Measurements from ENCODE around the gene ABCB11. TPM values are rescaled to one million over a fixed set of nuclear protein-coding genes. Genes with fewer than 3 reads are reported as not detected.

The ABCB11 gene
- total and polyA plus RNA-seq, 2 donors from 2014 or later, result 0.03 TPM; not detected in 1

GRCh38 chr2:169009865-169010579 is 21.1 kb downstream of the ABCB11 start:
- H3K36me3 ChIP-seq (ENCODE audit: control insufficient read depth in 2 of 3, insufficient read depth in 3 of 3, low read length in 3 of 3), result no peaks in the 10 kb centered on the region
- no peaks in the 10 kb centered on the region for H3K27me3 ChIP-seq (ENCODE audit: control insufficient read depth, insufficient read depth, low read length)
- no peak overlapping the region for H3K9ac ChIP-seq (ENCODE audit: low read length in 3 of 3)
- H3K9me3 ChIP-seq (ENCODE audit: control insufficient read depth in 2 of 3, insufficient read depth in 1 of 3, low read length in 3 of 3), result no peaks in the 10 kb centered on the region
- TF ChIP-seq CTCF (IDR thresholded peaks at IDR 0.05; ENCODE audit: borderline replicate concordance, extremely low read depth, insufficient read depth), result no peak
- intact Hi-C loops (cut with DNase I), result no loop called here
- H3K4me1 ChIP-seq (ENCODE audit: control insufficient read depth in 2 of 3, insufficient read depth in 2 of 3, low read depth in 1 of 3, low read length in 3 of 3), result no peaks in the 10 kb centered on the region
- FAIRE-seq (no peak), DNase-seq (no peak)
- no peak overlapping the region for H3K4me3 ChIP-seq (ENCODE audit: low read length in 3 of 3)
- no peak overlapping the region for H3K27ac ChIP-seq (ENCODE audit: low read depth in 2 of 2, low read length in 2 of 2)

- no peak overlapping the region for H3K4me3 ChIP-seq (ENCODE audit: low read length in 3 of 3)
- TF ChIP-seq CTCF (IDR thresholded peaks at IDR 0.05; ENCODE audit: borderline replicate concordance, extremely low read depth, insufficient read depth), result no peak
- FAIRE-seq (no peak), DNase-seq (no peak)
- no peaks in the 10 kb centered on the region for H3K4me1 ChIP-seq (ENCODE audit: control insufficient read depth in 2 of 3, insufficient read depth in 2 of 3, low read depth in 1 of 3, low read length in 3 of 3)
- no peaks in the 10 kb centered on the region for H3K36me3 ChIP-seq (ENCODE audit: control insufficient read depth in 2 of 3, insufficient read depth in 3 of 3, low read length in 3 of 3)
- no peaks in the 10 kb centered on the region for H3K27me3 ChIP-seq (ENCODE audit: control insufficient read depth, insufficient read depth, low read length)
- intact Hi-C loops (cut with DNase I), result no loop called here
- no peak overlapping the region for H3K9ac ChIP-seq (ENCODE audit: low read length in 3 of 3)
- H3K9me3 ChIP-seq (ENCODE audit: control insufficient read depth in 2 of 3, insufficient read depth in 1 of 3, low read length in 3 of 3), result peaks cover 0 to 2% (median 0%) of the 10 kb centered on the region in 3 donors
- no peak overlapping the region for H3K27ac ChIP-seq (ENCODE audit: low read depth in 2 of 2, low read length in 2 of 2)
Observed at GRCh38 chr2:169007941-169008340, 23.2 kb downstream of the ABCB11 start.

- DNase-seq, result no peak
- peaks cover 0 to 2% (median 0%) of the 10 kb centered on the region in 3 donors for H3K9me3 ChIP-seq (ENCODE audit: control insufficient read depth in 2 of 3, insufficient read depth in 1 of 3, low read length in 3 of 3)
- H3K9ac ChIP-seq (ENCODE audit: low read length in 3 of 3), result no peak overlapping the region
- H3K36me3 ChIP-seq (ENCODE audit: control insufficient read depth in 2 of 3, insufficient read depth in 3 of 3, low read length in 3 of 3), result no peaks in the 10 kb centered on the region
- intact Hi-C loops (cut with DNase I), result no loop called here
- H3K27me3 ChIP-seq (ENCODE audit: control insufficient read depth, insufficient read depth, low read length), result no peaks in the 10 kb centered on the region
- no peak overlapping the region for H3K27ac ChIP-seq (ENCODE audit: low read depth in 2 of 2, low read length in 2 of 2)
- H3K4me1 ChIP-seq (ENCODE audit: control insufficient read depth in 2 of 3, insufficient read depth in 2 of 3, low read depth in 1 of 3, low read length in 3 of 3), result no peaks in the 10 kb centered on the region
- TF ChIP-seq CTCF (IDR thresholded peaks at IDR 0.05; ENCODE audit: borderline replicate concordance, extremely low read depth, insufficient read depth), result no peak
- H3K4me3 ChIP-seq (ENCODE audit: low read length in 3 of 3), result no peak overlapping the region
- no peak for FAIRE-seq
Observed at GRCh38 chr2:169007356-169007755, 23.8 kb downstream of the ABCB11 start.

All from kidney (tissue), 14 donors.